K562 treated with DMSO at 1 percent for 24 hours (cell line): ENCODE data around the gene INPP5A. TPM values are rescaled to one million over a fixed set of nuclear protein-coding genes. Genes with fewer than 3 reads are reported as not detected.

Source experiments
- total RNA-seq: library from RNA; unstranded; fragments of 300-600 nt; gene quantifications from 2 replicates; pipeline ENCODE4 v1.2.3, GENCODE V29; 2022; ENCODE audit warnings: low read depth; ENCODE audit not compliant: insufficient read depth

The INPP5A gene
- 7.0 and 9.0 TPM in 2 replicates for total RNA-seq

GRCh38 chr10:132537684-132538001, at the start of gene INPP5A:
INPP5A (plus strand) TSS chr10:132537787; CDS start chr10:132538097, 310 bp downstream.

GRCh38 chr10:132785723-132786475, 248.3 kb downstream of the INPP5A start, which contains the start of gene NKX6-2:
NKX6-2 (minus strand) TSS chr10:132786147; CDS start chr10:132785948, 199 bp downstream.

Other genes with a start within 250 kb of the INPP5A start
- 23.5 and 25.5 TPM in 2 replicates for gene STK32C, start 229.8 kb upstream of the INPP5A start, total RNA-seq
- 2.2 and 3.1 TPM in 2 replicates for gene LRRC27, start 205.6 kb upstream of the INPP5A start, total RNA-seq
- 10.0 and 12.5 TPM in 2 replicates for gene PWWP2B, start 140.6 kb upstream of the INPP5A start, total RNA-seq
- not detected in 2 replicates for gene NKX6-2, start 248.4 kb downstream of the INPP5A start, total RNA-seq